Peyer's patch (tissue), 4 donors: ENCODE data around the gene ESYT2. TPM values are rescaled to one million over a fixed set of nuclear protein-coding genes. Genes with fewer than 3 reads are reported as not detected.
"Not testable (repeated sequence)": the region's sequence is repeated elsewhere in the genome, so short reads cannot be mapped to it uniquely, and the experiment has no call there.

Source experiments
- DNase-seq, 3 donors: peaks; one replicate each; pipeline ENCODE4 v3.0.0-alpha.2; 2017 to 2019
- H3K27ac ChIP-seq, 4 donors: fragments of 200-600 bp; sonication (generic); one replicate each; pipeline ENCODE4 v1.5.1; 2016 to 2019
- H3K27me3 ChIP-seq, 2 donors: fragments of 200-600 bp; sonication (generic); one replicate each; pipeline ENCODE4 v1.5.1; 2019
- H3K36me3 ChIP-seq, 3 donors: fragments of 200-600 bp; sonication (generic); one replicate each; pipeline ENCODE4 v1.5.1; 2016 to 2019
- H3K4me1 ChIP-seq, 4 donors: fragments of 200-600 bp; sonication (generic); one replicate each; pipeline ENCODE4 v1.5.1; 2016 to 2019
- H3K4me3 ChIP-seq, 4 donors: fragments of 200-600 bp; sonication (generic); 1 replicate in 3 of 4; 2 replicates in 1 of 4; pipeline ENCODE4 v1.5.1; 2016 to 2019; ENCODE audit warnings: mild to moderate bottlenecking in 1 of 4
- H3K9me3 ChIP-seq, 4 donors: fragments of 200-600 bp; sonication (generic); one replicate each; pipeline ENCODE4 v1.5.1; 2016 to 2019; ENCODE audit warnings: mild to moderate bottlenecking in 1 of 4
- POLR2A ChIP-seq, 2 donors: fragments of 450-650 bp; IDR thresholded peaks; one replicate each; pipeline ENCODE4 v1.5.1; 2017; ENCODE audit warnings: antibody characterized with exemption in 2 of 2, mild to moderate bottlenecking in 2 of 2, moderate library complexity in 2 of 2
- total RNA-seq, 4 donors: library from RNA; depleted of rRNA; stranded (reverse); fragments of >200 nt; gene quantifications; one replicate each; pipeline ENCODE4 v1.1.0, GENCODE V29; 2016
- TF ChIP-seq, protein P1 (sequence below), 6 experiments: fragments of 450-650 bp in 4 of 6; fragments of 200-600 bp in 2 of 6; sonication (generic) in 1 of 6; IDR thresholded peaks; one replicate each; pipeline ENCODE4 v1.5.1; 2017 to 2019; ENCODE audit warnings: antibody characterized with exemption in 6 of 6, mild to moderate bottlenecking in 3 of 6, moderate library complexity in 1 of 6

The ESYT2 gene
- total RNA-seq, 4 donors from 2014 or later: 53.6 to 137 (median 71.0) TPM

DNA sequence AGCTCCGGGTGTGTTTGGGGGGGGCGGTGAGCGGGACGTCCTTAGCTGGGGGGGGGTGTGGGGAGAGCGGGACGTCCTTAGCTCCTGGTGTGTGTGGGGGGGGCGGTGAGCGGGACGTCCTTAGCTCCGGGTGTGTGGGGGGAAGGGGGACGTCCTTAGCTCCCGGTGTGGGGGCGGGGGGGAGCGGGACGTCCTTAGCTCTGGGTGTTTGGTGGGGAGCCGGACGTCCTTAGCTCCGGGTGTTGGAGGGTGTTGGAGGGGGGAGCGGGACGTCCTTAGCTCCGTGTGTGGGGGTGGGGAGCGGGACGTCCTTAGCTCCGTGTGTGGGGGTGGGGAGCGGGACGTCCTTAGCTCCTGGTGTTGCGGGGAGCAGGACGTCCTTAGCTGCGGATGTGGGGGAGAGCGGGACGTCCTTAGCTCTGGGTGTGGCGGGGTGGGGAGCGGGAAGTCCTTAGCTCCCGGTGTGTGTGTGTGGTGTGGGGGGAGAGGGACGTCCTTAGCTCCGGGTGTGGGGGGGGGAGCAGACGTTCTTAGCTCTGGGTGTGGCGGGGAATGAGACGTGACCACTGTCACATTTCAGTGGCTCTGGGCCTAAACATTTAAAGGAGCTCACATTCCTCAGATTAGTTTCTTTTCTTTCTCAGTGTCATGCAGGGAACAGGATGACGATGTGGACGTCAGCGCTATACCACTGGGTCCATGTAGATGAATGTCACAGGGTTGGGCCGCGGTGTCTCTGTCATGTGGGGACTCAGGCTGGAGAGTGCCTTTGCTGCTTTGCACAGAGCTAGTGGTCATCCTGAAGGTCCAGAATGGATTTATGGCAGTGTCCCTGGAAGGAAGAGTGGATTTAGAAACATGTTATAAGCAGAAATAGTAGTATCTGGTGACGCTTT lies 34.5 kb upstream of the ESYT2 start:
- Histone ChIP-seq H3K36me3 (no peaks in the 10 kb centered on the region), H3K27ac (peak overlapping the region; percentile 64 to 97 (median 88)), H3K4me3 (peak overlapping the region; percentile 49 to 71 (median 57)), H3K27me3 (no peaks in the 10 kb centered on the region), H3K9me3 (no peaks in the 10 kb centered on the region), H3K4me1 (peaks cover 0 to 25% (median 0%) of the 10 kb centered on the region in 4 donors)
- peak in 1 of 2 donors; percentile 67 for TF ChIP-seq POLR2A (IDR thresholded peaks at IDR 0.05)
- TF ChIP-seq, protein P1, sequence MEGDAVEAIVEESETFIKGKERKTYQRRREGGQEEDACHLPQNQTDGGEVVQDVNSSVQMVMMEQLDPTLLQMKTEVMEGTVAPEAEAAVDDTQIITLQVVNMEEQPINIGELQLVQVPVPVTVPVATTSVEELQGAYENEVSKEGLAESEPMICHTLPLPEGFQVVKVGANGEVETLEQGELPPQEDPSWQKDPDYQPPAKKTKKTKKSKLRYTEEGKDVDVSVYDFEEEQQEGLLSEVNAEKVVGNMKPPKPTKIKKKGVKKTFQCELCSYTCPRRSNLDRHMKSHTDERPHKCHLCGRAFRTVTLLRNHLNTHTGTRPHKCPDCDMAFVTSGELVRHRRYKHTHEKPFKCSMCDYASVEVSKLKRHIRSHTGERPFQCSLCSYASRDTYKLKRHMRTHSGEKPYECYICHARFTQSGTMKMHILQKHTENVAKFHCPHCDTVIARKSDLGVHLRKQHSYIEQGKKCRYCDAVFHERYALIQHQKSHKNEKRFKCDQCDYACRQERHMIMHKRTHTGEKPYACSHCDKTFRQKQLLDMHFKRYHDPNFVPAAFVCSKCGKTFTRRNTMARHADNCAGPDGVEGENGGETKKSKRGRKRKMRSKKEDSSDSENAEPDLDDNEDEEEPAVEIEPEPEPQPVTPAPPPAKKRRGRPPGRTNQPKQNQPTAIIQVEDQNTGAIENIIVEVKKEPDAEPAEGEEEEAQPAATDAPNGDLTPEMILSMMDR (IDR thresholded peaks at IDR 0.05): no peak
- peak; percentile 50 to 91 (median 90) for DNase-seq

DNA sequence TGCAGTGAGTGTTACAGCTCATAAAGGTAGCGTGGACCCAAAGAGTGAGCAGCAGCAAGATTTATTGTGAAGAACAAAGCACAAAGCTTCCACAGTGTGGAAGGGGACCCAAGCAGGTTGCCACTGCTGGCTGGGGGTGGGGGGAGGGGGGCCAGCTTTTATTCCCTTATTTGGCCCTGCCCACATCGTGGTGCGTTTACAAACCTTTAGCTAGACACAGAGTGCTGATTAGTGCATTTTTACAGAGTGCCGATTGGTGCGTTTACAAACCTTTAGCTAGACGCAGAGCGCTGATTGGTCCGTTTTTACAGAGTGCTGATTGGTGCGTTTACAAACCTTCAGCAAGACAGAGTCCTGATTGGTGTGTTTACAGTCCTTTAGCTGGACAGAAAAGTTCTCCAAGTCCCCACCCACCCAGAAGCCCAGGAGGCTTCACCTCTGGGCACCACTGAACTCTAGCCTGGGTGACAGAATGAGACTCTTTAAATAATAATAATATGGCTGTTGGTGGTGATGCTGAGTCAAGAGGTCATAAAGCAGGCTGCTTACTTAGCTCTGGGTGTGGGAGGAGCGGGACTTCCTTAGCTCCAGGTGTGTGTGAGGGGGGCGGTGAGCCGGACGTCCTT lies 33.8 kb upstream of the ESYT2 start:
- peak in 1 of 3 donors; percentile 76 for DNase-seq
- H3K27me3 ChIP-seq, H3K9me3 ChIP-seq, H3K36me3 ChIP-seq: not testable (repeated sequence)
- Histone ChIP-seq H3K4me1 (peaks cover 0 to 25% (median 0%) of the 10 kb centered on the region in 4 donors), H3K27ac (peak overlapping the region; percentile 64 to 97 (median 88)), H3K4me3 (peak overlapping the region; percentile 49 to 71 (median 57))
- TF ChIP-seq POLR2A (IDR thresholded peaks at IDR 0.05): peak; percentile 34 to 67

DNA sequence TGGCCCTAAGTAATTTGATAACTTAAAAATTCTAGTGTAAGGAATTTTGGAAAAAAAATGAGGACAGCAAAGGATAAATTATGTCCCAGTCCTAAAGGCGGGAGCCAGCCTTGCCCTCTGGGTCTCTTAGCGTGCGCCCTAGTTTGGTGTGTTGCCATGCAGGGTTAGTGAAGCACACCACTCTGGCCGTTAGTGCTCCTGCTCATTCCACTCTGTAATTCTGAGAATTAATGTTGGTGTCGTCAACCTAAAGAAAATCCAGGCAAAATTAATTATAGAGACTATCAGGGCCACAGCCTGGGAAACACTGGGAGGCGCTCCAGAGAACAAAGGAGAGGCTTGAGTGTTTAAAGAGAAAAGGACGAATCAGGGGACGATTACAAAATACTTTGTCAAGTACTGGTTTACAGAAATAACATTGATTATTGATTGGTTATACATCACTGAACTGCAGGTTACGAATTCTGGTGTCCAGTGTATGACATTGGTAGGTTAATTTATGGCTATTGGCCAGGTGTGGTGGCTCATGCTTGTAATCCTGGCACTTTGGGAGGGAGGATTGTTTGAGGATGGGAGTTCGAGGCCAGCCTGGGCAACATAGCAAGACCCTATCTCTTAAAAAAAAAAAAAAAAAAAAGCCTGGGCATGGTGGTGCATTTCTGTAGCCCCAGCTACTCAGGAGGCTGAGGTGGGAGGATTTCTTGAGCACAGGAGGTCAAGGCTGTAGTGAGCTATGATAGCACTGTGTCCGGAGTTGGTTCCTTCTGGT lies 32.8 kb upstream of the ESYT2 start:
- H3K27me3 ChIP-seq: no peaks in the 10 kb centered on the region
- peak overlapping the region in 2 of 4 donors; percentile 95 to 97 for H3K27ac ChIP-seq
- no peaks in the 10 kb centered on the region for H3K9me3 ChIP-seq
- no peaks in the 10 kb centered on the region for H3K36me3 ChIP-seq
- H3K4me1 ChIP-seq: peaks cover 0 to 31% (median 3%) of the 10 kb centered on the region in 4 donors
- no peak for TF ChIP-seq POLR2A (IDR thresholded peaks at IDR 0.05)
- TF ChIP-seq, protein P1 (IDR thresholded peaks at IDR 0.05): no peak
- no peak for DNase-seq
- H3K4me3 ChIP-seq: no peak overlapping the region

DNA sequence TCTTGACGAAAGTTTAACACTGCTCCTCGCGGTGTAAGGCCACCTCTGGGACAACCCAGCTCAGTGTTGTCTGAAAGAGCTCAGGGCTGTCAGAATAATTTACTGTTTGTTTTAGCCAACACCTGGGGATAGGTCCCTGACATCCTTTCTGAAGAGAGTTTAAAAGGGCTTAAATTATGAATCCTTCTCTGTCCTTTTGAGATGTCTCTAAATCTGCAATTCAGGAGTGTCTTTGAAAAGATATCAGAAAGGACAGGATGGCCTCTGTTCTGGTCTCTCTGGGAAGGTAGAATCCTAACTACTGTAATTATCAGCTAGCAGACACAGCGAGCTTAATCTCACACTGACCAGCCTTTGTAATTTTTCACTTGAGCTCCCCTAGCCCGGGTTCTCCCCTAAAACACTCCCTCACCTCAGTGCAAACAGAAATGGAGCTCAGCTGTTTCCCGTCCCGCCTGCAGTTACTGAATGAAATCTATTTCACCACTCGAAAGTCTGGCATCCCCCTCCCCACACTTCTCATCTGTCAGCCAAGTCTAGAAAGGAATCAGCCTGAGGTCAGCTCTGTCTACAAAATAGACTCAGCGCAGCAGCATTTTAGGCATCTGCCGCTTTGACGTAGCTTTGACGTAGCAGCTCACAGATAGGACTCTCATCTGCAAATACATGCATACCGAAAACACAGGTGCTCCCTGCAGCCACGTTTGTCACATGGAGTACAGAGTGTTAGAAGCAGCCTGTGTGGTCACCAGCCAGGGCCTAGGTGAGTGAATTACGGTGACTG lies 31.9 kb upstream of the ESYT2 start:
- Histone ChIP-seq H3K9me3 (no peaks in the 10 kb centered on the region), H3K36me3 (no peaks in the 10 kb centered on the region), H3K4me1 (peaks cover 0 to 27% (median 4%) of the 10 kb centered on the region in 4 donors), H3K4me3 (no peak overlapping the region), H3K27me3 (no peaks in the 10 kb centered on the region), H3K27ac (no peak overlapping the region)
- no peak for DNase-seq
- TF ChIP-seq, protein P1 (IDR thresholded peaks at IDR 0.05): no peak
- TF ChIP-seq POLR2A (IDR thresholded peaks at IDR 0.05): no peak

DNA sequence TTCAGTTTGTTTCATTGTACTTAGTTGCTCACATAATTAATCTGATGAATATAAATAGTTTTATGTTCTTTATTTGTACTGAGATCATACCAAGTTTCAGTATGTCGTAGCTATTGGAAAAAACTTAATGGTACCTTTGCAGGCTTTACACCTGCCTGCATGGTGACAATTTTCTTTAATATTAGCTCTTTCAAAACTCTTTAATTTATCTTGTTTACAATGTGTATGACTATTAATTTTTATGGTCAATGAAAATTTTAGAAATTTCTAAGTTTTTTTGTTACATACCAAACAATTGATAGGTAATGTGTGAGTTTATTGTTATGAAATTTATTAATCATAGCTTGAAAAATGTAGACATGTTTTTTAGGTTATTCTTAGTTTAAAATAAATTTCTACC lies 31.1 kb upstream of the ESYT2 start:
- no peak for DNase-seq
- no peak overlapping the region for H3K27ac ChIP-seq
- no peak for TF ChIP-seq POLR2A (IDR thresholded peaks at IDR 0.05)
- TF ChIP-seq, protein P1 (IDR thresholded peaks at IDR 0.05): no peak
- H3K9me3 ChIP-seq: no peaks in the 10 kb centered on the region
- H3K27me3 ChIP-seq: no peaks in the 10 kb centered on the region
- no peaks in the 10 kb centered on the region for H3K36me3 ChIP-seq
- H3K4me1 ChIP-seq: peaks cover 0 to 19% (median 4%) of the 10 kb centered on the region in 4 donors
- H3K4me3 ChIP-seq: no peak overlapping the region
